Activated naive CD8-positive, alpha-beta T cell treated with anti-CD3 and anti-CD28 coated beads, Interleukin-2, amount 10 ng/mL, durations not matched to agents 7 days and 5 days (primary cell): ENCODE data around the gene TP53INP2. TPM values are rescaled to one million over a fixed set of nuclear protein-coding genes. Genes with fewer than 3 reads are reported as not detected.
"Not testable (repeated sequence)": the region's sequence is repeated elsewhere in the genome, so short reads cannot be mapped to it uniquely, and the experiment has no call there.

Experiments
- ATAC-seq: fragments of 150-1000 bp; cut with Tn5 transposase; one replicate; pipeline ENCODE4 v1.10.0; 2021; ENCODE audit warnings: low read depth, moderate library complexity
- POLR2A ChIA-PET: fragments of 350-600 bp; sonication (Branson Sonifier 250); formaldehyde crosslinking; loops from one replicate; lab custom pipeline; 2021; ENCODE audit warnings: antibody characterized with exemption; lab: Charles Lee
- DNase-seq: peaks from one replicate; pipeline ENCODE4 v3.0.0; 2021
- H3K27ac Mint-ChIP-seq: one replicate; pipeline ENCODE4 v1.8.0; 2022; ENCODE audit warnings: mild to moderate bottlenecking, mixed read lengths
- H3K27me3 Mint-ChIP-seq: one replicate; pipeline ENCODE4 v1.8.0; 2022; ENCODE audit warnings: mild to moderate bottlenecking, moderate library complexity, mixed read lengths
- H3K36me3 Mint-ChIP-seq: one replicate; pipeline ENCODE4 v1.8.0; 2021; ENCODE audit warnings: mild to moderate bottlenecking, mixed read lengths
- H3K4me1 Mint-ChIP-seq: one replicate; pipeline ENCODE4 v1.8.0; 2021; ENCODE audit warnings: mixed read lengths
- H3K4me3 Mint-ChIP-seq: one replicate; pipeline ENCODE4 v1.8.0; 2022; ENCODE audit warnings: mild to moderate bottlenecking, moderate library complexity, mixed read lengths
- H3K9me3 Mint-ChIP-seq: one replicate; pipeline ENCODE4 v1.8.0; 2021; ENCODE audit warnings: mixed read lengths
- total RNA-seq, 2 experiments: library from RNA; stranded (reverse); gene quantifications; one replicate each; pipeline ENCODE4 v1.2.3, GENCODE V29; 2021

TP53INP2 gene
- total RNA-seq, 2 experiments from 2014 or later, result 2.1 TPM

GRCh38 chr20:34709044-34709830 is 5.1 kb downstream of the TP53INP2 start:
- H3K4me3 Mint-ChIP-seq, result peak overlapping the region; percentile 84
- DNase-seq, result peak; percentile 87
- peaks cover 7% of the 10 kb centered on the region for H3K27me3 Mint-ChIP-seq
- H3K4me1 Mint-ChIP-seq, result peaks cover 28% of the 10 kb centered on the region
- peak; percentile 66 for ATAC-seq
- POLR2A ChIA-PET, result no interaction called here
- H3K9me3 Mint-ChIP-seq, result no peaks in the 10 kb centered on the region
- peak overlapping the region; percentile 84 for H3K27ac Mint-ChIP-seq
- peaks cover 6% of the 10 kb centered on the region for H3K36me3 Mint-ChIP-seq

GRCh38 chr20:34709831-34710567 is 5.9 kb downstream of the TP53INP2 start:
- H3K4me1 Mint-ChIP-seq, result peaks cover 28% of the 10 kb centered on the region
- DNase-seq (peak; percentile 72), ATAC-seq (peak; percentile 20)
- POLR2A ChIA-PET, result no interaction called here
- H3K9me3 Mint-ChIP-seq, result no peaks in the 10 kb centered on the region
- peak overlapping the region; percentile 84 for H3K4me3 Mint-ChIP-seq
- H3K27ac Mint-ChIP-seq, result peak overlapping the region; percentile 84
- H3K36me3 Mint-ChIP-seq, result peaks cover 6% of the 10 kb centered on the region
- H3K27me3 Mint-ChIP-seq, result peaks cover 7% of the 10 kb centered on the region

GRCh38 chr20:34710568-34710839 is 6.4 kb downstream of the TP53INP2 start:
- Mint-ChIP-seq H3K9me3 (no peaks in the 10 kb centered on the region), H3K36me3 (peaks cover 6% of the 10 kb centered on the region), H3K4me1 (peaks cover 24% of the 10 kb centered on the region), H3K27ac (peak overlapping the region; percentile 77), H3K4me3 (peak overlapping the region; percentile 82), H3K27me3 (peaks cover 7% of the 10 kb centered on the region)
- POLR2A ChIA-PET, result interaction anchor here (0.5 kb wide), 1 partner anchor 40 kb away, joined by 3 read pairs; no protein-coding TSS in a partner anchor
- DNase-seq (no peak), ATAC-seq (no peak)

GRCh38 chr20:34710861-34711574 is 6.9 kb downstream of the TP53INP2 start:
- Mint-ChIP-seq H3K9me3 (no peaks in the 10 kb centered on the region), H3K36me3 (peaks cover 6% of the 10 kb centered on the region), H3K4me3 (peak overlapping the region; percentile 82), H3K4me1 (peaks cover 24% of the 10 kb centered on the region), H3K27ac (no peak overlapping the region), H3K27me3 (peaks cover 7% of the 10 kb centered on the region)
- POLR2A ChIA-PET, result interaction anchor here (0.5 kb wide), 1 partner anchor 41 kb away, joined by 3 read pairs; no protein-coding TSS in a partner anchor
- ATAC-seq (no peak), DNase-seq (no peak)

GRCh38 chr20:34711813-34712430 is 7.8 kb downstream of the TP53INP2 start:
- no peak for DNase-seq
- H3K27ac Mint-ChIP-seq, result no peak overlapping the region
- no peaks in the 10 kb centered on the region for H3K9me3 Mint-ChIP-seq
- peak overlapping the region; percentile 17 for H3K4me3 Mint-ChIP-seq
- peaks cover 19% of the 10 kb centered on the region for H3K4me1 Mint-ChIP-seq
- H3K36me3 Mint-ChIP-seq, result peaks cover 6% of the 10 kb centered on the region
- no peak for ATAC-seq
- H3K27me3 Mint-ChIP-seq, result peaks cover 7% of the 10 kb centered on the region
- POLR2A ChIA-PET, result interaction anchor here (1.1 kb wide), 1 partner anchor 35 kb away, joined by 5 read pairs; the partner anchor contains the start of gene PIGU

GRCh38 chr20:34712525-34713192 is 8.5 kb downstream of the TP53INP2 start:
- POLR2A ChIA-PET, result interaction anchor here (1.1 kb wide), 1 partner anchor 36 kb away, joined by 5 read pairs; the partner anchor contains the start of gene PIGU
- Mint-ChIP-seq H3K27me3 (peaks cover 7% of the 10 kb centered on the region), H3K4me3 (no peak overlapping the region), H3K4me1 (peaks cover 19% of the 10 kb centered on the region), H3K9me3 (no peaks in the 10 kb centered on the region), H3K27ac (no peak overlapping the region), H3K36me3 (peaks cover 9% of the 10 kb centered on the region)
- DNase-seq (no peak), ATAC-seq (no peak)

- H3K9me3 Mint-ChIP-seq, result no peaks in the 10 kb centered on the region
- H3K4me1 Mint-ChIP-seq, result peaks cover 19% of the 10 kb centered on the region
- DNase-seq, result no peak
- ATAC-seq, result no peak
- H3K36me3 Mint-ChIP-seq, result peaks cover 9% of the 10 kb centered on the region
- peaks cover 7% of the 10 kb centered on the region for H3K27me3 Mint-ChIP-seq
- H3K27ac Mint-ChIP-seq, result no peak overlapping the region
- POLR2A ChIA-PET, result no interaction called here
- H3K4me3 Mint-ChIP-seq, result no peak overlapping the region
Measured at GRCh38 chr20:34713194-34713943, 9.2 kb downstream of the TP53INP2 start.

GRCh38 chr20:34713944-34714515 is 9.9 kb downstream of the TP53INP2 start:
- DNase-seq, POLR2A ChIA-PET, H3K27me3 Mint-ChIP-seq, ATAC-seq, H3K4me3 Mint-ChIP-seq, H3K36me3 Mint-ChIP-seq, H3K27ac Mint-ChIP-seq, H3K9me3 Mint-ChIP-seq: not testable (repeated sequence)
- H3K4me1 Mint-ChIP-seq, result peaks cover 16% of the 10 kb centered on the region

GRCh38 chr20:34715384-34715783 is 11.2 kb downstream of the TP53INP2 start:
- Mint-ChIP-seq H3K27me3 (peaks cover 5% of the 10 kb centered on the region), H3K4me1 (peaks cover 14% of the 10 kb centered on the region), H3K4me3 (no peak overlapping the region), H3K27ac (no peak overlapping the region), H3K36me3 (peaks cover 9% of the 10 kb centered on the region), H3K9me3 (no peaks in the 10 kb centered on the region)
- POLR2A ChIA-PET, result no interaction called here
- DNase-seq (no peak), ATAC-seq (no peak)

- no peaks in the 10 kb centered on the region for H3K27me3 Mint-ChIP-seq
- no peaks in the 10 kb centered on the region for H3K9me3 Mint-ChIP-seq
- ATAC-seq (no peak), DNase-seq (no peak)
- peaks cover 7% of the 10 kb centered on the region for H3K4me1 Mint-ChIP-seq
- POLR2A ChIA-PET, result no interaction called here
- no peak overlapping the region for H3K27ac Mint-ChIP-seq
- peaks cover 14% of the 10 kb centered on the region for H3K36me3 Mint-ChIP-seq
- H3K4me3 Mint-ChIP-seq, result no peak overlapping the region
Measured at GRCh38 chr20:34716921-34717229, 12.7 kb downstream of the TP53INP2 start.

- POLR2A ChIA-PET, result no interaction called here
- DNase-seq (no peak), ATAC-seq (no peak)
- no peaks in the 10 kb centered on the region for H3K27me3 Mint-ChIP-seq
- H3K4me3 Mint-ChIP-seq, result no peak overlapping the region
- H3K4me1 Mint-ChIP-seq, result peaks cover 3% of the 10 kb centered on the region
- peaks cover 14% of the 10 kb centered on the region for H3K36me3 Mint-ChIP-seq
- no peak overlapping the region for H3K27ac Mint-ChIP-seq
- H3K9me3 Mint-ChIP-seq, result no peaks in the 10 kb centered on the region
Measured at GRCh38 chr20:34717230-34718095, 13.3 kb downstream of the TP53INP2 start.
